22Rv1 (cell line): ENCODE measurements around the gene DGKB.

Source experiments
- ZFX ChIP-seq: fragments of 450-650 bp; IDR thresholded peaks from 2 replicates; pipeline ENCODE4 v1.6.1; 2017; ENCODE audit warnings: antibody characterized with exemption, borderline replicate concordance
- TF ChIP-seq, protein P1 (sequence below): fragments of 450-650 bp; IDR thresholded peaks from 2 replicates; pipeline ENCODE4 v1.5.1; 2017; ENCODE audit warnings: mild to moderate bottlenecking

DNA sequence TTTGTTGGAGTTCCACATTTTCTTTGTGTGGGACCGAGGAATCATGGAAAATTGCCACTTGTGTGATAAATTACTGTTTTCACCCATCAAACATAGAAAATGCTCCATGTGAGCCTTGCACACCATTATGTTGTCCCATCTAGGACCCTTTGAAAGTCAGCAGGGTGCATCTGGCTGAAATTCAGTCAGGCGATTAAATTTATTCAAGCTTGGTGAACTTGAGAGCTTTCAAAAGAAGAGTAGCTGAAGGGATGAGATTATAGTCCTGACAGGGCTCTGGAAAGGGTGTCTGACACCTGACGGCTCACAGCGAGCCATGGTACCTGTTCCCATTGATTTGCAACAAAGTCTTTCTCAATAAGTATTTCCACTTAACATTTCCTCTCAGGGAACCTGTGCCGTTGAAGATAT lies 513.4 kb downstream of the DGKB start:
- TF ChIP-seq, protein P1, sequence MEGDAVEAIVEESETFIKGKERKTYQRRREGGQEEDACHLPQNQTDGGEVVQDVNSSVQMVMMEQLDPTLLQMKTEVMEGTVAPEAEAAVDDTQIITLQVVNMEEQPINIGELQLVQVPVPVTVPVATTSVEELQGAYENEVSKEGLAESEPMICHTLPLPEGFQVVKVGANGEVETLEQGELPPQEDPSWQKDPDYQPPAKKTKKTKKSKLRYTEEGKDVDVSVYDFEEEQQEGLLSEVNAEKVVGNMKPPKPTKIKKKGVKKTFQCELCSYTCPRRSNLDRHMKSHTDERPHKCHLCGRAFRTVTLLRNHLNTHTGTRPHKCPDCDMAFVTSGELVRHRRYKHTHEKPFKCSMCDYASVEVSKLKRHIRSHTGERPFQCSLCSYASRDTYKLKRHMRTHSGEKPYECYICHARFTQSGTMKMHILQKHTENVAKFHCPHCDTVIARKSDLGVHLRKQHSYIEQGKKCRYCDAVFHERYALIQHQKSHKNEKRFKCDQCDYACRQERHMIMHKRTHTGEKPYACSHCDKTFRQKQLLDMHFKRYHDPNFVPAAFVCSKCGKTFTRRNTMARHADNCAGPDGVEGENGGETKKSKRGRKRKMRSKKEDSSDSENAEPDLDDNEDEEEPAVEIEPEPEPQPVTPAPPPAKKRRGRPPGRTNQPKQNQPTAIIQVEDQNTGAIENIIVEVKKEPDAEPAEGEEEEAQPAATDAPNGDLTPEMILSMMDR: no peak
- TF ChIP-seq ZFX: no peak
